ENCODE results near the gene PIK3R1.
A peak's percentile ranks its signal among the peaks of the same experiment; 100 is the strongest.

PIK3R1 gene

DNA sequence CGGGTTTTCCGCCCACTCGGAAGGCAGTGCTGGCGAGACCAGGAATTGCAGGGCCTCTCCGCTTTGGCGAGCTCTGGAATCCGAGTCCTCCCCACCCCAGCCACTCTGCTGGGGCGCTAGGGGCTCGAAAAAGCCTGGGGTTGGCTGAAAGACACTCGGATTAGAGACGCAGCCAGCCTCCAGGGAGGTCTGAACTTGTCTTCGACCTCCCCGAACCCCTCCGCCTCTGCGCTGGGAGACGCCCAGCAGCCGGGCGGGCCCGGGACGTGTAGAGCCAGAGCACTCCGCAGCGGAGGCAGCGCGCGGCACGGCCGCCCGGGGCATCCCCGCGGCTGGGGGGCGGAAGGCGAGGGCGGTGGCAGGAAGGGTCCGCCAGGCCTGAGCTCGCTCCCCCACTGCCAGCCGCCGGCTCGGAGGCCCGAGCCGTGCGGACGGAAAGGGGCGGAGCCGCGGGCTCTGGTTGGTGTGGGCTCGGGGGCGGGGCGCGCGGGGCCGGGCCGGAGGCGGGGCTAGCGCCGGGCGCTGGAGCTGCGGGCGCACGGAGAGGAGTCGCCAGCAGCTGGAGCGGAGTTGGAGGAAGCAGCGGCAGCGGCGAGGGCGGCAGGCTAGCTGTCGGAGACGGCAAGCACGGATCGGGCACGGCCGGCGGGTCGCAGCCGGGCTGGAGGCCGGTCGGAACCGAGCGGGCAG is at the start of gene PIK3R1:
Gene PIK3R1 (plus strand): TSS at position 549 of the 690 bp plus-strand sequence. CDS start 10,920 bp downstream, outside the sequence.
- DNase-seq = peak; percentile 93

DNA sequence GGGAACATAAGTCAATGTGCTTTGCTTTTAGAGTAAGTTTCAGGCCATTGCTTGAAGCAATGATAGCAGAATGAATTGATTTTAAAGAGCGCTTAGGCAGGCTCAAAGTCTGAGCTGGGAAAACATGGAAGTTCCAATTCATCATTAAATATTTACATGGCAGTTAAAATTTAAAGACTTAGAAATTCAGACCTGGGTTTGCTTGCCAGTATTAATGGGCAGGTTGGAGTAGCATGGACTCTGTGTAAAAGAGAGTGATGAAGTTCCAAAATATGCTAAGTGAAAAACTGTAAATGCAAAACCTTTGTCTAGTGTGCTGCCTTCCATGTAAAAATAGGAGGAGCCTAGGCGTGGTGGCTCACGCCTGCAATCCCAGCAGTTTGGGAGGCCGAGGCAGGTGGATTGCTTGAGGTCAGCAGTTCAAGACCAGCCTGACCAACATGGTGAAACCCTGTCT is 48.3 kb upstream of the PIK3R1 start:
- DNase-seq = no peak

GRCh38 chr5:68169903-68170302 is 45.7 kb upstream of the PIK3R1 start:
- DNase-seq = no peak

DNA sequence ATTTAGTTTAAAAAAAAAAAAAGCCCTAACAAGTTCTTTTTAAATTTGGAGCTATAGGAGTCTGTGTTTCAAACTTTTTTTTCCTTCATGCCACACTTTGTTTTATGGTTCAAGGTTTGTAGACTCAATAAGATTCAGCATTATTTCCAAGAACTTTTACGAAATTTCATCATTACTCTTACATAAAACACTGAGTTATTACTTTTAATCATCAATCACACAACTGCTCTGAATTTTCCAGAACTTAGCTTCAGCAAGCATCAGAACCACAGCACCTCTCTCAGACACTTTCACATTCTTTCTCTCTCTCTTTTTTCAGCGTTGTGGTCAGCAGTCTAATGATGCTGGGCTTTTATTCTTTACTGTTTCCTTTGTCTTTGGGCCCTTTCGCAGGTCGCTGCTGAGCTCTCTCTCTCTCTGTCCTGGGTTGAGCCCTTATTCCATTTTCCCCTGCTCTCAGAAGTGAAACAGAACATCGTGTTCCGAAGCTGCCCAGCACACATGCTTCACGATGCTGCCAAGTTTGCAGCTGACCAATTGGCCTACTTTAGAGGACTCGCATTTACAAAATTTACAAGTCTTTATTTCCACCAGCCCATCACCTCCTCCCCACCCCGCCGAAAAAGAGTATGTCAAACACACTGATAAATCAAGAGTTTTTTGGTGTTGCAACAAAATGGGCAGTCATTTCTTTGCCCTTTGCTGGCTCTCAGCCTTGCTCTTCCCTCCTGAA is 44.6 kb upstream of the PIK3R1 start:
- DNase-seq = no peak

GRCh38 chr5:68172314-68172713 is 43.2 kb upstream of the PIK3R1 start:
- DNase-seq = no peak

DNA sequence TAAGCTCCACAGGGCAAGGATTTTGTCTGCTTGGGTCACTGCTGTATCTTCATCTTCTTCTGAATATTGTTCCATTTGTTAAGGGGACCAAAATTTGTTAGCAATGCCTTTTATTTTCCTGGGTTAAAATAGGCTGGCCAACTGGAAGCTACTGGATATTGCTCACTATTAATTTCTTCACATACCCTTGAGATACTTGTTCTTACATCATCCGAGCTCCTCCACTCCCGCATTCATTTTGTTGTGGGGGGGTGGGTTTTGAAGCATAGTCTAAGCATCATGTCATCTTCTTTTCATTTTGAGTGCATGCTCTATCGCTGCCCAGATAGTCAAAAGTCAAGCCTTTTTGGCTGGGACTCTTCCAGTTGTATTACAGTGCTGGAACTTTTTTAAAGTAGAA is 42.5 kb upstream of the PIK3R1 start:
- DNase-seq = no peak

DNA sequence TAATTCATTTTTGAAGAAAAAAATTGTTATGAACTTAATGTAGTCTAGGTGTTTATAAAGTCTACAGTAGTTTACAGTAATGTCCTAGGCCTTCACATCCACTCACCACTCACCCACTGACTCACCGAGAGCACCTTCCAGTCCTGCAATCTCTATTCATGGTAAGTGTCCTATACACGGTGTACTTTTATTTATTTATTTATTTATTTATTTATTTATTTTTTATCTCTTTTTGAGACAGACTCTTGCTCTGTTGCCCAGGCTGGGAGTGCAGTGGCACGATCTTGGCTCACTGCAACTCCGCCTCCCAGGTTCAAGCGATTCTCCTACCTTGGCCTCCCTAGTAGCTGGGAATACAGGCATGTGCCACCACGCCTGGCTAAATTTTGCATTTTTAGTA is 39.3 kb upstream of the PIK3R1 start:
- DNase-seq = no peak

DNA sequence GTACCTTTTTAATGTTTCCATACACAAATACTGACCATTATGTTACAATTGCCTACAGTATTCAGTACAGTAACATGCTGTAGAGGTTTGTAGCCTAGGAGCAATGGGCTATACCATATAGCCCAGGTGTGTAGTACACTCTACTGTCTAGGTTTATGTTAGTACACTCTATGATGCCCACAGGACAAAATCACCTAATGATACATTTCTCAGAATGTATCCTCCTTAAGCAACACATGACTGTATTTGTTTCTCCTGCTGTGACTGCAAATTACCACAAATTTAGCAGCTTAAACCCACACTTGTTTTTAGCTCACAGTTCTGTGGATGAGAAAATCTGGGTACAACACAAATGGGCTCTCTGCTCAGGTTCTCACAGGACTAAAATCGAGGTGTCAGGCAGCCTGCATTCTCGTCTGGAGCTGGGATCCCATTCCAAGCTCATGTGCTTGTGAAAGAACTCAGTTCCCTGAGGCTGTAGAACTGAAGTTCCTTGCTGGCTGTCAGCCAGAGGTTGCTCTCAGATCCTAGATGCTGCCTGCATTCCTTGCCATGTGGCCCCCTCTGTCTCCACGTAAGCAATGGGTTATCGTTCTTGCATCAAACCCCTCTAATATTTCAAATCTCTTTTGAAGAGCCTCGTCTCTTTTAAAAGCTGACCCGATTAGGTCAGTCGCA is 38.6 kb upstream of the PIK3R1 start:
- no peak for DNase-seq

DNA sequence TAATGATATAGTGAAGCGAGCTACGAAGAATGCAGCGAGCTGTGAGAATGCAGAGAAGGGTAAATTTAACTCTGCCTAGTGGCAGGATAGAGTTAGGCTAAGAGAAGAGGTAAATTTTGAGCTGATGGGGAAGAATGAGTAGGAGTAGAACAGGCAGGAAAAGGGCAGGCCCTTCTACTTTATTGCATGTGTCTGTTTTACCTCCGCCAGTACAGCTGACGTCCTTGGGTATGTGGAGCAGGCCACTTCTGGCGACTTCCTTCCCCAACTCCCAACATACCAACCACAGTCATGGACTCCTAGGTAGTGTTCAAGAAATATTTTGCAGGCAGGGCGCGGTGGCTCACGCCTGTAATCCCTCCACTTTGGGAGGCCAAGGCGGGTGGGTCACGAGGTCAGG is 37.9 kb upstream of the PIK3R1 start:
- DNase-seq = no peak

GRCh38 chr5:68178579-68178978 is 37.0 kb upstream of the PIK3R1 start:
- DNase-seq = peak; percentile 24

GRCh38 chr5:68180121-68181038 is 35.2 kb upstream of the PIK3R1 start:
- no peak for DNase-seq

DNA sequence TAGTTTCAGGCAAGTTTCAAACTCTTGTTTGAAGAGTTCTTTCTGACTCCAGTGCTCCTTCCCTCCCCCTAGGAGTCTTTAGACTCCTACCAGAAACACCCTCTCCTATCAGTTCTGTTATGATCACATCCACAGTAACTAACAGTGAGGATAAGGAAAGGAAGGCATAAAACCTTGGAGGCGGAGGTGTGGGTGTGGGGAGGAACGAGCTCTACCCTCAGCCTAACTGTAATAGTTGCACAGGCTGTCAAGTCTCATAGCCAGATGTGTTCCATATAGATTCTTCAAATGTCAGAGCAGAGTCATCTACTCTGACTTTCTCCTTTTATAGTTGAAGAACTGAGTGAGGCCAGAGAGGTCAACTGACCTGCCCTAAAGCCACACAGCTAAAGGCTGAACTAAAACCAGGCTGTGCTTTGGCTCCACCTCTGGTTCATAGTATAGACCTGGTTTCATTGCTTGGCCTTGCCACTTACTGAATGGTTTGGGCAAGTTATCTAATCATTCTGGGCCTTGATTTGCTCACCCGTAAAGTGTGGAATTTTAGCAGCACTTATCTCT is 34.4 kb upstream of the PIK3R1 start:
- DNase-seq = no peak

- no peak for DNase-seq
Observed at GRCh38 chr5:68182094-68182493, 33.5 kb upstream of the PIK3R1 start.

DNA sequence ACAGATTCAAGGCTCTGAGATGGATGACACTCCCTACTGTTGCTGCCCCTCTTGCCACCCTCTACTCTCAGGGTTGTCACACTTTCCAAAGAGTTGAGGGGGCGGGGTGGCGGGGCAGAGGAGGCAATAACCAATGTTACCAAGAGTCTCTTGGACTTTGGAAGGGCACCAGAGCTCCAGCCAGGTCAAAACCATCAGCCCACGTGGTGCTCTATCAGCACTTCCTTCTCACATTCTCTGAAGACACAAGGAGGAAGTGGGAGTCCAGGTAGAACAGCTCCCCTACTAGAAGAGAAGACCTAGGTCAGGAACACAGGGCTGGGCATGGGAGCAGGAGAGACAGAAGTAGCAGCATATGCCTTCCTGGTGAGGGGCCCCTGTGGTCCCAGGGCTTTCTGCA is 33.0 kb upstream of the PIK3R1 start:
- no peak for DNase-seq

GRCh38 chr5:68187268-68188055 is 28.1 kb upstream of the PIK3R1 start:
- no peak for DNase-seq

- no peak for DNase-seq
Observed at GRCh38 chr5:68189171-68189570, 26.4 kb upstream of the PIK3R1 start.

DNA sequence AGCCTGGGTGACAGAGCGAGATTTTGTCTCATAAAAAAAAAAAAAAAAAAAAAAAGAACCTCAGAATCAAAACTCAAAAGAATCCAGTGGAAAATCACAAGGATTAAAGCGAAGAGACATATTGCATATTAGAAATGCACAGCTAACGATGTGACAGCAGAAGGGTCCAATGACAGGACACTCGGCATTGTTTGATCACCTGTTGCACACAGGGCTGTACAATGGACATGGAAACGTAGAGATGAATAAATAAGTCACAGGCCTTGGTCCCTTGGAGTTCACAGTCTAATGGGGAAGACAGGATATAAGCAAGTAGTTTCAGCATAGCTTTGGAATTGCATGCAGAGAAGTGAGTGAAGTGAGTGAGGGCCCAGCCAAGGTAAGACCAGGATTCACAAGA is 25.9 kb upstream of the PIK3R1 start:
- DNase-seq = no peak

GRCh38 chr5:68190619-68191018 is 24.9 kb upstream of the PIK3R1 start:
- no peak for DNase-seq

- no peak for DNase-seq
Observed at GRCh38 chr5:68191083-68191791, 24.3 kb upstream of the PIK3R1 start.

- DNase-seq = no peak
Observed at GRCh38 chr5:68192679-68193060, 22.9 kb upstream of the PIK3R1 start.

DNA sequence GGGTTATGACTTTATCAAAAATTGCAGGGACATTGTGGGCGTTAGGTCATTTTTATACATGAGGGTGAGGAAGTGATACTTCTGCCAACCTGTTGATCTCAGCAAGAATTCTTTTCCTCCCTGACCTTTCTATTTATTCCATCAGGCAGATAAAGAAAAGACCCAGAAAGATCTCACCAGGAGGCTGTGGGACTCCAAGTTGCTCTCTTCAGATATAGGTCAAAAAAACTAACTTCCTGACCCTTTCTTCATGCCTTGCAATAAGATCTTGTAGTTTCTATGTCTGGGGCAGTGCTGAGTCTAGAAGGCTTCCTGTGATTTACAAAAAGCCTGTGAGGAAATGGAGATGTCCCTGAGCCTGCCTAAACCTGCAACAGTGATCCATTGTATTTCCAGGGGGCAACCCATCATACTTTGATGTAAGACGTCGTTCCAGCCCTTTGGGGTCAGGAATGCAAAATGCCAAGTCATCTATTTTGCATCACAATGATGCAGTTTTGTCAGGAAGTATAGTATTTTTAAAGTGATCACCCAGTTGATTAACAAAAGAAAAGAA is 22.0 kb upstream of the PIK3R1 start:
- DNase-seq = no peak

Measured in NK-92 treated with Interleukin-12 subunit alpha and Interleukin-12 subunit beta, amount 100 ng/mL, for 24 hours (cell line).